ENCODE results near the gene CELF6. TPM values are rescaled to one million over a fixed set of nuclear protein-coding genes. Genes with fewer than 3 reads are reported as not detected.

Gene CELF6
- polyA plus RNA-seq, 3 donors = 2.9 TPM; not detected in 2

DNA sequence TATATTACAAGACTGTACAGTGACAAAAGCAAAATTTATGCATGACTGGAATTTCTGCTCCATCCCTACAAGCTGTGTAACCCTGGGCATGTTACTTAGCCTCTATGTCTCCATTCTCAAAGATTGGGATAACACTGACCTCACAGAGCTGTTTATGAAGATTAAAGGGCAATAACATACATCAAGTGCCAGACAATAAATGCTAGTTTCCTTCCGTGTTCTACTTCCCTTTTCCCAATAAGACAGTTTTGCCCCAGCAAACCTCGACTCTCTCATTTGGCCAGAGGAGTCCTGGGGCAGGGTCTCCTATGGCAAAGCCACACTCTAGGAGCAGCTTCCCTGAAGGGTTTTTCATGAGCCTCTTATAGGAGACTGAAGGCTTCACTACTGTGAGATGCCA is 48.4 kb upstream of the CELF6 start:
- Histone ChIP-seq H3K4me3 (replicated peaks in 1 of 3; ENCODE audit: low read depth in 2 of 3, low read length in 3 of 3) (peak overlapping the region in 2 of 3 experiments; percentile 19 to 62), H2AFZ (ENCODE audit: insufficient read depth, low read depth, low read length, poor library complexity, severe bottlenecking) (no peak overlapping the region), H4K20me1 (ENCODE audit: insufficient read depth, low read length) (peaks cover 19% of the 10 kb centered on the region), H3K36me3 (replicated peaks in 1 of 2; ENCODE audit: control insufficient read depth in 1 of 2, insufficient read depth in 2 of 2, low read length in 2 of 2) (peaks cover 0 to 7% of the 10 kb centered on the region in 2 donors), H3K9ac (ENCODE audit: insufficient read depth, low read length, poor library complexity, severe bottlenecking) (peak overlapping the region; percentile 30), H3K4me2 (replicated peaks; ENCODE audit: extremely low read depth, low read length, poor library complexity, severe bottlenecking) (peak overlapping the region; percentile 72), H3K27ac (ENCODE audit: low read depth in 1 of 2, low read length in 2 of 2) (peak overlapping the region; percentile 47 to 85), H3K4me1 (ENCODE audit: control insufficient read depth in 1 of 2, insufficient read depth in 2 of 2, low read length in 2 of 2) (peaks cover 76 to 82% of the 10 kb centered on the region in 2 donors), H3K9me3 (replicated peaks in 1 of 2; ENCODE audit: control insufficient read depth in 1 of 2, insufficient read depth in 1 of 2, low read length in 2 of 2) (no peaks in the 10 kb centered on the region), H3K79me2 (ENCODE audit: insufficient read depth, low read length) (peaks cover 83% of the 10 kb centered on the region), H3K27me3 (ENCODE audit: control insufficient read depth in 2 of 2, insufficient read depth in 2 of 2, low read length in 2 of 2) (no peaks in the 10 kb centered on the region)
- WGBS (ENCODE audit: insufficient coverage) = no CpG with 5 or more reads among the region's 2 CpGs
- peak overlapping the region; percentile 67 to 85 for H3K4me3 Mint-ChIP-seq
- DNase-seq = peak; percentile 27 to 77 (median 51)
- H3K9me3 Mint-ChIP-seq = peaks cover 0 to 3% (median 0%) of the 10 kb centered on the region in 7 donors
- peaks cover 80% of the 10 kb centered on the region for H3K4me1 Mint-ChIP-seq
- H3K27ac Mint-ChIP-seq = peak overlapping the region; percentile 91 to 95 (median 92)
- H3K27me3 Mint-ChIP-seq (ENCODE audit: low read depth in 3 of 3) = no peaks in the 10 kb centered on the region
- intact Hi-C loops (cut with micrococcal nuclease) = no loop called here
- H3K36me3 Mint-ChIP-seq = peaks cover 18 to 20% of the 10 kb centered on the region in 2 donors
- TF ChIP-seq CTCF (IDR thresholded peaks at IDR 0.05) = no peak

DNA sequence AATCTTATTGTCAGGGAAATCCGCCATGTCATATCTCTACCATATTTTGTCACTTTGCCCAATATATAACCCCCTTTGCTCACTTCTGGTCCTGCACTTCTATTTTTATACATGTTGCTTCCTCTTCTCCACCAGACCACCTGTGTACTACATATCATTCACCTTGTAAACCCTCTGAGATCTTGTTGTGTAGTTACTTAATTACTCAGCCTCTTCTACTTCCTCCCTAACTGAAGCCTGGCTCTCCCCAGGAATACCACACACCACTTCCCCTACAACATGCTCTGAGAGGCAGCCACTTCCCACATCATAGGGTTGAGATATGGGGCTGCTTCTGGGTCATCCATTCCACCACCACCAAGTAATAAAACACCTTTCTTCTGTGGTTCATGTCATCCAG is 45.9 kb upstream of the CELF6 start:
- Histone ChIP-seq H2AFZ (ENCODE audit: insufficient read depth, low read depth, low read length, poor library complexity, severe bottlenecking) (no peak overlapping the region), H3K4me3 (replicated peaks in 1 of 3; ENCODE audit: low read depth in 2 of 3, low read length in 3 of 3) (no peak overlapping the region), H3K36me3 (replicated peaks in 1 of 2; ENCODE audit: control insufficient read depth in 1 of 2, insufficient read depth in 2 of 2, low read length in 2 of 2) (peaks cover 0 to 12% of the 10 kb centered on the region in 2 donors), H3K27ac (ENCODE audit: low read depth in 1 of 2, low read length in 2 of 2) (peak overlapping the region in 1 of 2 donors; percentile 47), H3K4me2 (replicated peaks; ENCODE audit: extremely low read depth, low read length, poor library complexity, severe bottlenecking) (peak overlapping the region; percentile 2), H3K9me3 (replicated peaks in 1 of 2; ENCODE audit: control insufficient read depth in 1 of 2, insufficient read depth in 1 of 2, low read length in 2 of 2) (no peaks in the 10 kb centered on the region), H3K79me2 (ENCODE audit: insufficient read depth, low read length) (peaks cover 83% of the 10 kb centered on the region), H3K27me3 (ENCODE audit: control insufficient read depth in 2 of 2, insufficient read depth in 2 of 2, low read length in 2 of 2) (no peaks in the 10 kb centered on the region), H3K4me1 (ENCODE audit: control insufficient read depth in 1 of 2, insufficient read depth in 2 of 2, low read length in 2 of 2) (peaks cover 54 to 57% of the 10 kb centered on the region in 2 donors), H3K9ac (ENCODE audit: insufficient read depth, low read length, poor library complexity, severe bottlenecking) (no peak overlapping the region), H4K20me1 (ENCODE audit: insufficient read depth, low read length) (peaks cover 34% of the 10 kb centered on the region)
- Mint-ChIP-seq H3K4me3 (no peak overlapping the region), H3K27ac (peak overlapping the region in 5 of 7 donors; percentile 41 to 78 (median 64)), H3K4me1 (peaks cover 56% of the 10 kb centered on the region), H3K36me3 (peaks cover 18 to 20% of the 10 kb centered on the region in 2 donors), H3K27me3 (ENCODE audit: low read depth in 3 of 3) (no peaks in the 10 kb centered on the region), H3K9me3 (peaks cover 0 to 3% (median 0%) of the 10 kb centered on the region in 7 donors)
- intact Hi-C loops (cut with micrococcal nuclease) = no loop called here
- DNase-seq = peak; percentile 43 to 75 (median 74)
- no CpG with 5 or more reads among the region's 1 CpG for WGBS (ENCODE audit: insufficient coverage)
- no peak for TF ChIP-seq CTCF (IDR thresholded peaks at IDR 0.05)
